K562 (cell line): Measurements from ENCODE around the gene TLE4. TPM values are rescaled to one million over a fixed set of nuclear protein-coding genes. Genes with fewer than 3 reads are reported as not detected.

Experiments used
- ATAC-seq: fragments of 200-7000 bp; cut with Tn5 transposase; 3 replicates; pipeline ENCODE4 v1.9.1; 2020; ENCODE audit warnings: moderate library complexity
- BruUV-seq: library from RNA; stranded (reverse); fragments of 400-500 nt; replicated peaks from 2 replicates; lab custom pipeline; 2021; lab: Mats Ljungman, UMichigan
- CTCF ChIA-PET: fragments of 300-600 bp; formaldehyde crosslinking; extraction: SDS; loops from one replicate; lab custom pipeline; 2021; ENCODE audit warnings: low intra/inter-chr PET ratio; lab: Yijun Ruan, JAX
- POLR2A ChIA-PET: fragments of 300-600, 350-650 bp; sonication (Branson Sonifier 250); formaldehyde crosslinking; extraction: SDS; loops from one replicate; lab custom pipeline; 2021; ENCODE audit warnings: antibody characterized with exemption, inconsistent platforms; lab: Yijun Ruan, JAX
- DNase-seq, 4 experiments: peaks; one replicate each; pipeline versions ENCODE4 v3.0.0 to v3.0.0-alpha.2; 2011 to 2018; ENCODE audit warnings: low spot score in 3 of 4, mixed read lengths in 3 of 4; ENCODE audit errors: extremely low read depth in 1 of 4
- FAIRE-seq: peaks from 2 replicates; lab custom pipeline; 2011; peaks lifted over from hg19 to GRCh38; lab: Jason Lieb, UNC
- H2AFZ ChIP-seq: 2 replicates; pipeline ENCODE4 v1.6.0; 2011; ENCODE audit warnings: low read depth, low read length, control low read depth, inconsistent platforms
- H3K27ac ChIP-seq: fragments of 200-600 bp; 3 replicates; pipeline ENCODE4 v1.8.0; 2011; ENCODE audit warnings: low read depth, mild to moderate bottlenecking, control low read depth, inconsistent platforms, low read length, moderate library complexity, mixed read lengths; ENCODE audit errors: extremely low read depth
- H3K27me3 ChIP-seq, 2 experiments: fragments of 300-600 bp in 1 of 2; 2 replicates in 1 of 2; 3 replicates in 1 of 2; pipeline versions ENCODE4 v1.6.0 to v1.8.0; 2011; ENCODE audit warnings: inconsistent platforms in 2 of 2, low read length in 2 of 2, mild to moderate bottlenecking in 1 of 2, mixed read lengths in 1 of 2, moderate library complexity in 1 of 2; ENCODE audit not compliant: control insufficient read depth in 2 of 2, insufficient read depth in 2 of 2
- H3K36me3 ChIP-seq: fragments of 300-600 bp; 3 replicates; pipeline ENCODE4 v1.8.0; 2011; ENCODE audit warnings: mild to moderate bottlenecking, low read length, inconsistent platforms; ENCODE audit not compliant: control insufficient read depth, insufficient read depth
- H3K4me1 ChIP-seq, 2 experiments: fragments of 200-600 bp in 1 of 2; replicated peaks in 1 of 2; 2 replicates in 1 of 2; 3 replicates in 1 of 2; pipeline versions ENCODE4 v1.5.1 to v1.8.0; 2011; ENCODE audit warnings: inconsistent platforms in 2 of 2, low read length in 2 of 2, mild to moderate bottlenecking in 1 of 2, mixed read lengths in 1 of 2, moderate library complexity in 1 of 2; ENCODE audit not compliant: control insufficient read depth in 2 of 2, insufficient read depth in 2 of 2
- H3K4me2 ChIP-seq: 2 replicates; pipeline ENCODE4 v1.6.1; 2011; ENCODE audit warnings: low read length, control low read depth, inconsistent platforms, mixed read lengths; ENCODE audit not compliant: insufficient read depth
- H3K4me3 ChIP-seq: fragments of 200-600 bp; sonication (generic), shearing (Covaris generic); 2 replicates; pipeline ENCODE4 v1.5.1; 2016; ENCODE audit warnings: control low read depth, inconsistent platforms
- H3K79me2 ChIP-seq: fragments of 200-600 bp; 3 replicates; pipeline ENCODE4 v1.8.0; 2011; ENCODE audit warnings: low read length, inconsistent platforms; ENCODE audit not compliant: control insufficient read depth, insufficient read depth
- H3K9ac ChIP-seq, 2 experiments: 2 replicates each; pipeline versions ENCODE4 v1.6.0 to v1.6.1; 2011; ENCODE audit warnings: low read depth in 2 of 2, low read length in 2 of 2, control low read depth in 1 of 2, inconsistent platforms in 1 of 2, mild to moderate bottlenecking in 1 of 2, mixed read lengths in 1 of 2; ENCODE audit not compliant: insufficient read depth in 1 of 2
- H3K9me1 ChIP-seq: one replicate; pipeline ENCODE4 v1.6.0; 2011; ENCODE audit warnings: inconsistent platforms, mild to moderate bottlenecking, low read length, moderate library complexity; ENCODE audit not compliant: control insufficient read depth, insufficient read depth
- H3K9me3 ChIP-seq: replicated peaks from 2 replicates; pipeline ENCODE4 v1.5.1; 2011; ENCODE audit warnings: low read depth, low read length, inconsistent platforms; ENCODE audit not compliant: control insufficient read depth, insufficient read depth
- H4K20me1 ChIP-seq: replicated peaks from 2 replicates; pipeline ENCODE4 v1.6.1; 2011; ENCODE audit warnings: low read length, inconsistent platforms, mixed read lengths; ENCODE audit not compliant: control insufficient read depth, insufficient read depth
- CHD1 ChIP-seq: fragments of 200-600 bp; sonication (generic); IDR thresholded peaks from one replicate; pipeline ENCODE4 v1.6.1; 2012; ENCODE audit warnings: mild to moderate bottlenecking, moderate library complexity, low read length, inconsistent platforms
- CHD2 ChIP-seq: IDR thresholded peaks from 2 replicates; pipeline ENCODE4 v1.6.1; 2011; ENCODE audit warnings: low read depth, low read length
- CXXC5 ChIP-seq: fragments of 250-450 bp; sonication (Bioruptor Pico); IDR thresholded peaks from 2 replicates; pipeline ENCODE4 v1.8.0; 2022; ENCODE audit warnings: inconsistent platforms, mild to moderate bottlenecking, moderate library complexity
- HCFC1 ChIP-seq: IDR thresholded peaks from 2 replicates; pipeline ENCODE4 v1.6.1; 2012; ENCODE audit warnings: low read depth, low read length, improper control_type of control experiment
- MYBL2 ChIP-seq, 2 experiments: fragments of 450-650 bp in 1 of 2; sonication (generic) in 1 of 2; formaldehyde crosslinking in 1 of 2; IDR thresholded peaks; 2 replicates each; pipeline versions ENCODE4 v1.6.1 to v1.8.1; 2017 to 2022; ENCODE audit warnings: borderline replicate concordance in 1 of 2, inconsistent platforms in 1 of 2, low read depth in 1 of 2, mild to moderate bottlenecking in 1 of 2, missing genetic modification reagents in 1 of 2, moderate library complexity in 1 of 2
- PHB2 ChIP-seq: fragments of 450-650 bp; IDR thresholded peaks from 2 replicates; pipeline ENCODE4 v1.6.1; 2017; ENCODE audit warnings: low read depth
- RBBP5 ChIP-seq: fragments of 200-600 bp; sonication (generic); IDR thresholded peaks from 2 replicates; pipeline ENCODE4 v1.6.1; 2012; ENCODE audit warnings: borderline replicate concordance, mild to moderate bottlenecking, low read length, control low read depth, inconsistent platforms; ENCODE audit not compliant: insufficient read depth, poor library complexity, severe bottlenecking
- SNRNP70 ChIP-seq: fragments of 200-400 bp; formaldehyde crosslinking; optimal IDR thresholded peaks from 2 replicates; pipeline ENCODE3; 2017; ENCODE audit warnings: low read depth, low read length
- TAF1 ChIP-seq: IDR thresholded peaks from 2 replicates; pipeline ENCODE4 v1.6.1; 2011; ENCODE audit warnings: mild to moderate bottlenecking, low read length, moderate library complexity; ENCODE audit not compliant: insufficient read depth, control insufficient read depth, severe bottlenecking; ENCODE audit errors: extremely low read depth
- TFAP4 ChIP-seq: sonication (generic); formaldehyde crosslinking; IDR thresholded peaks from 2 replicates; pipeline ENCODE4 v1.8.0; 2022; ENCODE audit warnings: missing genetic modification reagents, mild to moderate bottlenecking, moderate library complexity, borderline replicate concordance
- VEZF1 ChIP-seq: fragments of 200-800 bp; sonication (Bioruptor generic); IDR thresholded peaks from 2 replicates; pipeline ENCODE4 v1.6.1; 2017; ENCODE audit warnings: missing genetic modification characterization, missing compliant biosample characterization
- ZBTB1 ChIP-seq: sonication (generic); formaldehyde crosslinking; IDR thresholded peaks from 2 replicates; pipeline ENCODE4 v1.8.1; 2023; ENCODE audit warnings: missing genetic modification reagents, low read depth, mild to moderate bottlenecking, borderline replicate concordance
- ZNF586 ChIP-seq: fragments of 450-650 bp; formaldehyde crosslinking; conservative IDR thresholded peaks from 2 replicates; pipeline ENCODE4 v1.4.0; 2020; ENCODE audit warnings: mild to moderate bottlenecking, moderate library complexity
- ZNF740 ChIP-seq, 3 experiments: fragments of 200-800 bp in 1 of 3; sonication (Bioruptor generic) in 1 of 3; sonication (generic) in 1 of 3; formaldehyde crosslinking in 1 of 3; IDR thresholded peaks; 2 replicates each; pipeline versions ENCODE4 v1.6.1 to v1.8.0; 2016 to 2022; ENCODE audit warnings: mild to moderate bottlenecking in 2 of 3, missing compliant biosample characterization in 2 of 3, missing genetic modification characterization in 2 of 3, missing genetic modification reagents in 1 of 3
- WGBS: fragments of 100-300 bp; shearing (Covaris generic); methylation state at CpG from one replicate; pipeline ENCODE4 v1.1.6; 2016; ENCODE audit warnings: low coverage, mixed read lengths; ENCODE audit not compliant: insufficient coverage; ENCODE audit errors: missing lambda C conversion rate; 5-methylcytosine and 5-hydroxymethylcytosine counted together
- in situ Hi-C: fragments of 300-500 bp; cut with MboI; formaldehyde crosslinking; loops from 4 replicates; pipeline ENCODE4 v1.15.0; 2018; ENCODE audit warnings: inconsistent platforms, mixed read lengths
- intact Hi-C: fragments of 100-400 bp; cut with micrococcal nuclease; formaldehyde crosslinking; loops from 2 replicates; pipeline ENCODE4 v1.14.2; 2022
- polyA plus RNA-seq, 8 experiments: library from polyadenylated mRNA; depleted of rRNA in 4 of 8; stranded (reverse) in 5 of 8; unstranded in 3 of 8; fragments of >200 nt; fragmentation: Nextera tagmentation in 2 of 8; fragmentation: Illumina TruSeq in 1 of 8; extraction: Ambion mirVana in 2 of 8; extraction: Trizol in 1 of 8; gene quantifications; 2 replicates each; pipeline versions ENCODE4 v1.2.1 to v1.2.3, GENCODE V29; 2011 to 2014; ENCODE audit warnings: inconsistent platforms in 1 of 8, missing spikeins in 1 of 8
- total RNA-seq, 7 experiments: library from RNA; depleted of rRNA in 6 of 7; stranded (reverse); fragments of >200 nt in 6 of 7; fragmentation: Illumina TruSeq in 2 of 7; extraction: Trizol in 2 of 7; gene quantifications; 2 replicates each; pipeline versions ENCODE4 v1.2.1 to v1.2.3, GENCODE V29; 2011 to 2021; ENCODE audit warnings: low replicate concordance in 1 of 7

Gene TLE4
- total and polyA plus RNA-seq, 9 of the 15 experiments (the other 6 are each of a cell fraction or from before 2014, with no cell fraction given) = 1.1 to 8.8 (median 5.7) TPM

GRCh38 chr9:79572032-79572607 lies 355 bp downstream of the TLE4 start (continued):
- TF ChIP-seq CXXC5 (peak; percentile 29), CHD1 (peak; percentile 68), TAF1 (peak; percentile 3)

DNA sequence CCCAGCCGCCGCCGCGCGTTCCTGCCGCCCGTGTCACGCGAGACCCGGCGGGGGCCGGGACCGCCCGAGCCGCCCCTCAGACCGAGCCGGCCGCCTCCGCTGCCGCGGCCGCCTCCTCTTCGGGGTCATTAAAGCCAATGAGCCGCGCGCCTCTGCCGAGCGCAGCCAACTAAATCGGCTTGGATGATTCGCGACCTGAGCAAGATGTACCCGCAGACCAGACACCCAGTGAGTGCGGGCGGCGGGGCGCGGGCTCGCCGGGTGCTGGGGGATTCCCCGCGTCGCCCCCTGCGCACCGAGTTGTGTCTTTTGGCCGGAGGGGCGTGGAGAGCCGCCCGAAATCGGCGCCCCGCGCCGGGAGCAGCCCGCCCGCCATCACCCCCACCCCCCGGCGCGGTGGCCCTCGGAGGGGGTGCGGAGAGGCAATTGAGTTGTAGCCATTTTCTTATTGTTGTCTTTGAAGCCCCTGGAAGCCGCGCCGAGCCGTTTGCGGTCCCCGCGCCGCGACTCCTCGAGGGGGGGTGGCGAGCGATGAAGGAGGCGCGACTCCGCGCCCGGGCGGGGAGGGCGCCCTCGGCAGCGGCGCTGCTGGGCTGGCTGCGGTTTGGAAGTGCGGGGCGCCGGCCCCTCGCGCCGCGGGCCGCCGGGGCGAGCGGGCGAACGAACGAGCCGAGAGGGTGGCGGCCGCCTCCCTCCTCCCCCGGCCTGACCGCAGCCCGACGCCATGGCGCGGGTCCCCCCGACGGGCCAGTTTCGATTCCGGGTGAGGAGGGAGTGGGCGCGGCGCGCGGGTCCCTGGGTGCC lies 1.0 kb downstream of the TLE4 start:
- ATAC-seq = peak; percentile 24
- FAIRE-seq = no peak
- Histone ChIP-seq H2AFZ (no peak overlapping the region), H3K9me1 (no peaks in the 10 kb centered on the region), H3K36me3 (no peaks in the 10 kb centered on the region), H3K4me3 (peak overlapping the region; percentile 52), H3K79me2 (no peaks in the 10 kb centered on the region; the same call in 2 of the 3 replicates), H3K9me3 (no peaks in the 10 kb centered on the region), H3K9ac (peak overlapping the region; percentile 31 to 84; a peak in 3 of 4 replicates), H4K20me1 (no peaks in the 10 kb centered on the region), H3K27ac (peak overlapping the region; percentile 41; the same call in 1 of the 3 replicates), H3K4me2 (peak overlapping the region; percentile 46; the same call in 1 of the 2 replicates), H3K27me3 (no peaks in the 10 kb centered on the region), H3K4me1 (peaks cover 0 to 27% of the 10 kb centered on the region in 2 experiments; a peak in 2 of 5 replicates)
- CTCF ChIA-PET = no interaction called here
- intact Hi-C loops = loop anchor here (5.0 kb wide), 2 partner anchors 49 to 99 kb away; no protein-coding TSS in a partner anchor
- no TSS peak for BruUV-seq
- in situ Hi-C loops = no loop called here
- no CpG with 5 or more reads among the region's 115 CpGs for WGBS
- POLR2A ChIA-PET = no interaction called here
- peak; percentile 13 to 27 (median 25) for DNase-seq
- peak; percentile 35; the same call in 1 of the 2 replicates for TF ChIP-seq CHD2
- TF ChIP-seq MYBL2 (IDR thresholded peaks at IDR 0.05; ENCODE audit: low read depth) = no peak
- TF ChIP-seq MYBL2 (CRISPR knock-in tag; IDR thresholded peaks at IDR 0.05; ENCODE audit: borderline replicate concordance) = no peak
- TF ChIP-seq TFAP4 (CRISPR knock-in tag) = no peak
- no peak for TF ChIP-seq SNRNP70
- peak; percentile 69 for TF ChIP-seq ZNF740 (CRISPR knock-in tag; IDR thresholded peaks at IDR 0.05)
- no peak for TF ChIP-seq ZNF740 (tag; IDR thresholded peaks at IDR 0.05)
- TF ChIP-seq HCFC1 = no peak
- TF ChIP-seq ZBTB1 (CRISPR knock-in tag) = peak; percentile 78
- TF ChIP-seq VEZF1 (CRISPR knock-in tag) = peak; percentile 62
- peak; percentile 68 for TF ChIP-seq RBBP5
- no peak for TF ChIP-seq PHB2
- TF ChIP-seq ZNF586 = no peak
